Mucosa of descending colon (tissue), 3 donors: Measurements from ENCODE around the gene TMEM51. TPM values are rescaled to one million over a fixed set of nuclear protein-coding genes. Genes with fewer than 3 reads are reported as not detected.

ENCODE experiments used
- ATAC-seq: fragments of 200-7000 bp; cut with Tn5 transposase; one replicate; pipeline ENCODE4 v1.9.1; 2020; ENCODE audit warnings: mild to moderate bottlenecking, moderate library complexity
- DNase-seq, 3 donors: peaks; one replicate each; pipeline ENCODE4 v3.0.0-alpha.2; 2020
- H3K36me3 ChIP-seq: fragments of 200-600 bp; one replicate; pipeline ENCODE4 v1.8.0; 2021; ENCODE audit warnings: low read depth, mild to moderate bottlenecking
- H3K4me1 ChIP-seq: fragments of 200-600 bp; one replicate; pipeline ENCODE4 v1.8.0; 2021; ENCODE audit warnings: low read depth, mild to moderate bottlenecking
- H3K4me3 ChIP-seq: fragments of 200-600 bp; one replicate; pipeline ENCODE4 v1.8.0; 2021; ENCODE audit warnings: mild to moderate bottlenecking
- H3K9me3 ChIP-seq: fragments of 200-600 bp; one replicate; pipeline ENCODE4 v1.8.0; 2021; ENCODE audit warnings: mild to moderate bottlenecking
- intact Hi-C, 2 donors: fragments of 100-400 bp; cut with DNase I in 1 of 2; cut with micrococcal nuclease in 1 of 2; formaldehyde crosslinking; loops; one replicate each; pipeline versions ENCODE4 v1.11.0 to v1.11.1; 2022; cut with DNase I, micrococcal nuclease
- total RNA-seq, 3 donors: library from RNA; stranded (reverse); fragmentation: NEBNext Ultra II Directional in 2 of 3; extraction: Animal tissue kit (Norgen Biotek cat#: 25700) in 2 of 3; gene quantifications; one replicate each; pipeline versions ENCODE4 v1.2.1 to v1.2.4, GENCODE V29; 2021 to 2023
- TF ChIP-seq, protein P1 (sequence below): fragments of 200-600 bp; IDR thresholded peaks from one replicate; pipeline ENCODE4 v1.8.0; 2022; ENCODE audit warnings: antibody characterized with exemption, mild to moderate bottlenecking
- donor health status: DM: no; HTN: no; CAD: no; lungs with moderate emphysema.
- donor health status: DM: no; HTN: no; CAD: no.
- donor health status: DM: no; HTN: yes; CAD: no.

TMEM51 gene
- total RNA-seq, 3 donors from 2014 or later: 19.1 to 31.8 (median 26.6) TPM

DNA sequence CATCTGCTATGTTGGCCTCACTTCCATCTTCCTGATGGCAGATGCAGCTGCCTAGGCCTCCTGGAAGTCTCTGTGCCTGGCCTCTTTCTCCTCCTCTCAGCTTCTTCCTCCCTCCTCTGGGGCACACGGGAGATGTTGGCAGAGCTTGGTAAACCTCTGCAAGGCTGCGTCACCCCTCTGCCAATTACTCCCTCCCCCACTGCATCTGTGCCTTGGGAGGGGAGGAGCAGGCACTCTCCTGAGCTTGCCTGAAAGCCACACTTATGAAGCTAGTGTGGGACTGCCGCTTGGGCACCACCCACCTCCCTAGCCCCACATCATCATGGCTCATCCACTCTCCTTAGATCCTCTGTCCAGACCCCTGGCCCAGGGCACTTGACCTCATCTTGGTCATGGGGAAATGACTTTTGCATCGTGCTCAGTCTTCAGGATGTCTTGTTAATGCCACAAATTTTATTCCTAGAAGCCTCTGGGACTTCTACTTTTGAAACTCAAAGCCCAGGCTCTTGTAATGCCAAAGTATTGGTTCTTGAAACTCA is 7.3 kb upstream of the TMEM51 start:
- no peak overlapping the region for H3K4me3 ChIP-seq
- H3K4me1 ChIP-seq: no peaks in the 10 kb centered on the region
- intact Hi-C loops: no loop called here
- H3K9me3 ChIP-seq: no peaks in the 10 kb centered on the region
- H3K36me3 ChIP-seq: no peaks in the 10 kb centered on the region
- TF ChIP-seq, protein P1, sequence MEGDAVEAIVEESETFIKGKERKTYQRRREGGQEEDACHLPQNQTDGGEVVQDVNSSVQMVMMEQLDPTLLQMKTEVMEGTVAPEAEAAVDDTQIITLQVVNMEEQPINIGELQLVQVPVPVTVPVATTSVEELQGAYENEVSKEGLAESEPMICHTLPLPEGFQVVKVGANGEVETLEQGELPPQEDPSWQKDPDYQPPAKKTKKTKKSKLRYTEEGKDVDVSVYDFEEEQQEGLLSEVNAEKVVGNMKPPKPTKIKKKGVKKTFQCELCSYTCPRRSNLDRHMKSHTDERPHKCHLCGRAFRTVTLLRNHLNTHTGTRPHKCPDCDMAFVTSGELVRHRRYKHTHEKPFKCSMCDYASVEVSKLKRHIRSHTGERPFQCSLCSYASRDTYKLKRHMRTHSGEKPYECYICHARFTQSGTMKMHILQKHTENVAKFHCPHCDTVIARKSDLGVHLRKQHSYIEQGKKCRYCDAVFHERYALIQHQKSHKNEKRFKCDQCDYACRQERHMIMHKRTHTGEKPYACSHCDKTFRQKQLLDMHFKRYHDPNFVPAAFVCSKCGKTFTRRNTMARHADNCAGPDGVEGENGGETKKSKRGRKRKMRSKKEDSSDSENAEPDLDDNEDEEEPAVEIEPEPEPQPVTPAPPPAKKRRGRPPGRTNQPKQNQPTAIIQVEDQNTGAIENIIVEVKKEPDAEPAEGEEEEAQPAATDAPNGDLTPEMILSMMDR: no peak
- ATAC-seq (no peak), DNase-seq (no peak)

DNA sequence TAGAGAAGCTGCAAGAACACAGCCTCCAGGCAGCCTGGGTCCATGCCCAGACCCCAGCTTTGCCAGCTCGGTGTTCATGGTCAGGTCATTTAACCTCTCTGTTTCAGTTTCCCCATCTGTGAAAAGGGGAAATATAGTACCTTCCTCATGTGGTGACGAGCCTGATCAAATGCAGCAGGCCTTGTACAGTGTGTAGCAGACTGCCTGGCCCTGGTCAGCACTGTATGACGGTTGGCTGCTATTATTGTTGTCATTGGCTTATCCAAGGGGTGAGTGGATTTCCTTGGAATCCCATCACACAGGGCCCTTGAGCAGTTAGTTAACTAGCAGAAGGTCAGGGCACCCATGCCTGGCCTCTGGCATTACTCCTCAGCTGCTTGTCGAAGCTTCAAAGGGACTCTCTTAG is 6.6 kb upstream of the TMEM51 start:
- no peaks in the 10 kb centered on the region for H3K36me3 ChIP-seq
- intact Hi-C loops: no loop called here
- TF ChIP-seq, protein P1: no peak
- no peak for DNase-seq
- no peak overlapping the region for H3K4me3 ChIP-seq
- H3K4me1 ChIP-seq: peaks cover 4% of the 10 kb centered on the region
- no peaks in the 10 kb centered on the region for H3K9me3 ChIP-seq
- peak; percentile 21 for ATAC-seq

DNA sequence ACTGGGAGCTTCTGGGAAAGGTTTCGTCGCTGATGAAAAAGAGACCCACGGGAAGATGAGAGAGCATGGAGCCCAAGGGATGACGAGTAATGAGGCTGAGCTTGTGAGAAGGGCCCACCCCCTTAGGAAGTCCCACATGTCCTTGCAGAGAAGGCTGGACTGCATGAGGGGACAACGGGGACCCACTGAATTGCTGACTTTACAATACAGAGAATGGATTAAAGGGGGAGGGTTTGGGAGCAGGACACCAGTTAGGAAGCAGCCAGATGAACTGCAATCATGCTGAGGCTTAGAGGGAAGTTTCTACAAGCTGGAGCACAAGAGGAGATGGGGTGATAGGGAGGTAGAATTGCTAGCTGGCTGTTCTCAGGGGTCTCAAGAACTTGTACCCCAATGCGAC is 5.5 kb upstream of the TMEM51 start:
- no peaks in the 10 kb centered on the region for H3K9me3 ChIP-seq
- TF ChIP-seq, protein P1: no peak
- H3K36me3 ChIP-seq: no peaks in the 10 kb centered on the region
- no peak overlapping the region for H3K4me3 ChIP-seq
- ATAC-seq (no peak), DNase-seq (no peak)
- intact Hi-C loops: no loop called here
- peaks cover 5% of the 10 kb centered on the region for H3K4me1 ChIP-seq

DNA sequence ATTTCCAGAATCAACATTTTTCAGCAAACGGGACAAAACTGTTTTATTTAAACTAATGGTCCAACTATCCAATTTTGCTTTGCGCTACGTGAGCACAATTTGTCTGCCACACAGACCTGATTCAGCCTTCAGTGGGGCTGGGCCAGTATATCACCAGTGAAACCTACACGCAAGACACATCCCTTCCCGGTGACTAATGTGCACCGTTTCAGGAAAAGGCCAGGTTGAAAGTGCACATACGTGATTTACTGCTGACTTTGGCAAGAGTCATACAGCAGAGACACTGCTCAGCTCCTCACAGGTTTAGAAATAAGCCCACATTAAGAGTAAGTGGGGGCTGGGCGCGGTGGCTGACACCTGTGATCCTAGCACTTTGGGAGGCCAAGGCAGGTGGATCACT is 5.1 kb upstream of the TMEM51 start:
- intact Hi-C loops: no loop called here
- H3K4me3 ChIP-seq: no peak overlapping the region

DNA sequence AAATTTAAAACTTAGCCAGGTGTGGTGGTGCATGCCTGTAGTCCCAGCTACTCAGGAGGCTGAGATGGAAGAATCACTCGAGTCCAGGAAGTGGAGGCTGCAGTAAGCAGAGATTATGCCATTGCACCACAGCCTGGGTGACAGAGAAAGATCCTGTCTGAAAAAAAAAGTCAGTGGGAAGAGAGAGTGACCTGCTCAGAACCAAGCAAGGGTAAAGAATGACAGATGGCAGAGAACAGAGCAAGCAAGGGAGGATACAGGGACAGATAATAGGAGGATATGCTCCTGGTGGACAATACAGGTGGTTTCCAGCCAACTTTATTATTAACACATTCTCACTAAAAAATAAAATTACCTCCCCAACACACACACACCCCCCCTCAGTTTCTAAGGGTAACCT is 4.6 kb upstream of the TMEM51 start:
- intact Hi-C loops: no loop called here
- ATAC-seq: no peak
- Histone ChIP-seq H3K9me3 (no peaks in the 10 kb centered on the region), H3K4me1 (peaks cover 5% of the 10 kb centered on the region), H3K36me3 (no peaks in the 10 kb centered on the region), H3K4me3 (no peak overlapping the region)
- TF ChIP-seq, protein P1: no peak
- DNase-seq: no peak

More for the DNA sequence above, 5.1 kb upstream of the TMEM51 start:
- ATAC-seq: no peak
- no peaks in the 10 kb centered on the region for H3K36me3 ChIP-seq
- H3K4me1 ChIP-seq: peaks cover 5% of the 10 kb centered on the region
- H3K9me3 ChIP-seq: no peaks in the 10 kb centered on the region
- TF ChIP-seq, protein P1: no peak
- no peak for DNase-seq

DNA sequence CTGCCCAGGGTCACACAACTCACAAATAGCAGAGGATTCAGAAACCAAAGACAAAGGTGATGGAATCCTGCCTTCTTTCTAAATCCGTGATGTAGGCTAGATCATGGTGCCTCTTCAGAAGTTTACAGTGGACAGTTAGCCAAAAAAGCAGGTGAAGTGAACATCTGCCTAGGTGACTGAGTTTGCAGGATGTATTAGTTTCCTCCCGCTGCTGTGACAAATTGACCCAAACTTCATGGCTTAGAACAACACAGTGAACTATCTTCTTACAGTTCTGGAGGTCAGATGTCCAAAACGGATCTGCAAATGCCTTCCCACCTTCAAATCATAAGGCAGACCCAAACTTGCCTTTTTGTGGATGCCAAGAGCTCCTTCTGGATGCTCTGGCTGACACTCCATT is 3.2 kb upstream of the TMEM51 start:
- no peaks in the 10 kb centered on the region for H3K9me3 ChIP-seq
- no peaks in the 10 kb centered on the region for H3K36me3 ChIP-seq
- intact Hi-C loops: loop anchor here (5.0 to 10.0 kb wide), 2 partner anchors 64 to 122 kb away; no protein-coding TSS in a partner anchor
- TF ChIP-seq, protein P1: no peak
- H3K4me1 ChIP-seq: peaks cover 7% of the 10 kb centered on the region
- ATAC-seq (no peak), DNase-seq (no peak)
- no peak overlapping the region for H3K4me3 ChIP-seq
